Stimulated activated CD8-positive, alpha-beta memory T cell treated with anti-CD3 and anti-CD28 coated beads, Interleukin-12 subunit alpha, Interleukin-12 subunit beta, amount 100 ng/mL, for 24 hours (primary cell): Measurements from ENCODE around the gene PLEKHG7.

ENCODE experiments used
- DNase-seq: peaks from one replicate; pipeline ENCODE4 v3.0.0-alpha.2; 2020; ENCODE audit errors: extremely low read depth

PLEKHG7 gene

DNA sequence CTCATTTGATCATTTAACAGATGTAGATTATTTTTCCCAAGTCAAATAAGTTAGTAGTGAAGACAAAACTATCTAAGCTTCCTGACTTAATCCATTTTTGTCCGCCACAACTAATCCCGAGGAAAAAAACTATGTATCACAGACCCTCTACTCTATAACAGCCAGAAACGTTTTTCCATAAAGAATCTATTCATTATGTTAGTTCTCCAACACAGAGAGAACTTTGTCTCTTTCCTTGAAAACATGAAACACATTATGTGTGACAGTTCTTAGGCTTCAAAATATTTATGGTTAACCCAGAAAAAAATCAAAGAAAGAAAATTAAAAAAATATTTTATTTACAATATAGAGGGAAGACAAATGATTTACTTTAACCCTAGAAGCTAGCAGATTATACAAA is 100.1 kb downstream of the PLEKHG7 start:
- DNase-seq, result no peak

DNA sequence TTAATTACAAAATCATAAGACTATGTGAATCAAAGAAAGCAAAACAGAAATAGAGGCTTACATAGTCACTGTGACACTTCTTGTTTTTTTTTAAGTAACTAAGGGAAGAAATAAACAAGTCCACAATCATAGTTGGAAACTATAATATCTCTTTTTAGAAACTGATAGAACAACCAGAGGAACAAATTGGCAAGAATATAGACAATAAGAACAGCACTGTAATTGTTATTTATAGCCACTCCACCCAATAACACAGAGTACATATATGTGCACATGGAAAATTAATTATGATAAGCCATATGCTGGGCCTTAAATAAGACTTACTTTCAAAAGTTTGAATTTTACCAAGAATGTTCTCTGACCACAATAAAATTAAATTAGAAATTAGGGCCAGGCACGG is 101.1 kb downstream of the PLEKHG7 start:
- no peak for DNase-seq

- no peak for DNase-seq
Observed at GRCh38 chr12:92810370-92810769, 107.6 kb downstream of the PLEKHG7 start.

DNA sequence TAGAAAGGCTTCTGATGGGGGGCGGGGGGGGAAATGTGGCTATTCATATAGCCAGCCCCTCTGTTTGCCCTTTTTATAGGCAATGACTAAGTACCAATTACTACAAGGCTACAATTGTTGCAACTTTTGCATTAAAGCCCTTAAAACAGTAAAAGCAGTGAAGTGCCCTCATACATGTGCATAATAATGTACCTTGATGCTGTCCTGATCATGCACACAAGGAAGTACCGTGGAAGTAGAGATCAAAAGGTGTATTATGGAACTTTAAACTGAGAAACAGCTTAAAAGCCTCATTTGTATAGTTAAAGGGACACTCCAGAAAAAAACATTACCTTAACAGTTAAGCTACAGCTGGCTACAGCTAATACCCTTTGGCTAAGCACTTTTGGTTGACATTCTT is 111.8 kb downstream of the PLEKHG7 start:
- no peak for DNase-seq

GRCh38 chr12:92821142-92821541 is 118.4 kb downstream of the PLEKHG7 start:
- no peak for DNase-seq
